ENCODE data around the gene GEMIN7. TPM values are rescaled to one million over a fixed set of nuclear protein-coding genes. Genes with fewer than 3 reads are reported as not detected.
"Not testable (repeated sequence)": the region's sequence is repeated elsewhere in the genome, so short reads cannot be mapped to it uniquely, and the experiment has no call there.

Gene GEMIN7
- total RNA-seq, 1 donor from 2014 or later: 10.7 TPM

DNA sequence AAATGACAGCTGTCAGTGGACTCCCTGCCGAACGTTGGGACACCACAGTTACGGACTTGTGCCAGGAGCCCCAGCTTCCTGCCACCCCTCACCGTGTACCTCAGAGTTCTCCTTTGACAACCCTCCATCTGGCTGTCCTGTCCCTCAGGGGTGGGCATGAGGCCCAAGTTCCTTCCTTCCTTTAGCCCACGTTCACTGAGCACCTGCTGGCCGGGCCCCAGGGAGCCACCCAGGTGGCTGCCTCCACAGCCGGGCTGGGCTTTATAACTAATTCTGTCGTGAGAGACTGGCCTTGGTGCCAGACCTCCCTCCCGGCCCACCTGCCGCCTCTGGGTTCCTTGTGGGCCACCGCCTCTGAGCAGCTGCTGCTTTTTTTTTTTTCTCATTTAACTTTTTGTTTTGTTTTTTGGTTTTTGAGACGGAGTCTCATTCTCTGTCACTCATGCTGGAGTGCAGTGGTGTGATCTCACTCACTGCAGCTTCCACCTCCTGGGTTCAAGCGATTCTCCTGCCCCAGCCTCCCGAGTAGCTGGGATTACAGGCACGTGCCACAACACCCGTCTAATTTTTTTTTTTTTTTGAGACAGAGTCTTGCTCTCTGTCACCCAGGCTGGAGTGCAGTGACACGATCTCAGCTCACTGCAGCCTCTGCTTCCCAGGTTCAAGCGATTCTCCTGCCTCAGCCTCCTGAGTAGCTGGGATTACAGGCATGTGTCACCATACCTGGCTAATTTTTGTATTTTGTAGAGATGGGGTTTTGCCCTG, 39.7 kb downstream of the GEMIN7 start:
- intact Hi-C loops (cut with DNase I); DNase-seq (ENCODE audit: low spot score): not testable (repeated sequence)

DNA sequence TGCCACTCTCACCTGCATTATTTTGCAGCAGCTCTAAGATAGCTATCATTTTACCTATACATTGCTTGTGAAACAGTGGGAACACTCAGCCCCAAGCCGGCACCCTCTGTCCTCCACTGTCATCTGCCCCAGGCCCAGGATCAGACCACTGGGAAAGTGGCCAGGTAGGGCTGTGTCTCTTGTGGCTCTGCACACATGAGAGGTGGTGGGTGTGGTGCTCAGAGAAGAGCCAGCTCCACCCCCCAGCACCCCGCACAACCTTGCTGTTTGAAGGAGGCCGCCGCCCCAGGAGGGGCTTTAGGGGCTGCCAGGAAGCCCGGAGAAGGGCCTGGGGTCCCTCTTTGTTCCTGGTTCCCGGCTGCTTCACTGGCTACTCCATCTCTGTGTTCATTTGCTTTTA, 40.5 kb downstream of the GEMIN7 start:
- intact Hi-C loops (cut with DNase I): no loop called here
- DNase-seq (ENCODE audit: low spot score): no peak

- intact Hi-C loops (cut with DNase I): no loop called here
- no peak for DNase-seq (ENCODE audit: low spot score)
Observed at GRCh38 chr19:45121827-45122345, 42.8 kb downstream of the GEMIN7 start.

DNA sequence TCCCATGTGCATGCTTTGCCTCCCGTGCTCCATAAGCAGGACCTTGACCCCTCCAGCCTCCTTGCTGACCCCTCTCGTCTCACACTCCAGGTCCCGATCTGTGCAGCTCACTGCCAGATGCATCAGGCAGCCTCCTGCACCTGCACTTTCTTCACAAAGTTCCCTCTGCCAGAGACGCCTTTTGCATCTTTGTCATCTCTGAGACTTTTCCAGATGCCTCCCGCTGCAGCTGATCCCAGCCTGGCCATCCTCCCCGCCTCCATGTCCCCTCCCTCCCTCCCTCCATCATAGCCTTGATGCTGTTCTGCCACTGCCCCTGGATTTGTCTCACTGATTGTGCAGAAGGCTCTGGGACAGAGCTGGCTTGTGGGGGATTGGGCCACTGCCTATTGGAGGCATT, 43.8 kb downstream of the GEMIN7 start:
- intact Hi-C loops (cut with DNase I): no loop called here
- no peak for DNase-seq (ENCODE audit: low spot score)

- DNase-seq (ENCODE audit: low spot score): no peak
- intact Hi-C loops (cut with DNase I): no loop called here
Observed at GRCh38 chr19:45123440-45123850, 44.4 kb downstream of the GEMIN7 start.

- intact Hi-C loops (cut with DNase I): no loop called here
- no peak for DNase-seq (ENCODE audit: low spot score)
Observed at GRCh38 chr19:45124021-45124420, 45.0 kb downstream of the GEMIN7 start.

DNA sequence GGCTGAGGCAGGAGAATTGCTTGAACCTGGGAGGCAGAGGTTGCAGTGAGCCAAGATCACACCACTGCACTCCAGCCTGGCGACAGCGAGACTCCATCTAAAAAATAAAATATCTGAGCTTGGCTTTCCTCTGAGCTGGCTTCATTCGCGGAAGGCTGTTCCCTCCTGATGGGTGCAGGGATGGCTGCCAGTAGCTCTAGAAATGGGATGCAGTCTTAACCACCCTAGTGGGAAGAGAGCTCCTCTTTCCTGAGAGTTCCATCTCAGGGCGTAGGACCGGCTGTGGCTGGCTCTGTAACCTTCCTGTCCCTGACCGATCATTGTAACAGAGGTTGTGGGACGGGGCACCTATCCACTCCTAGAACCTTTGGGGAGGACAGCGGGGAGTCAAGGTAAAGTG, 46.3 kb downstream of the GEMIN7 start:
- intact Hi-C loops (cut with DNase I): no loop called here
- DNase-seq (ENCODE audit: low spot score): no peak

- intact Hi-C loops (cut with DNase I): no loop called here
- DNase-seq (ENCODE audit: low spot score): no peak
Observed at GRCh38 chr19:45125975-45126493, 47.0 kb downstream of the GEMIN7 start.

GRCh38 chr19:45126654-45127053, 47.6 kb downstream of the GEMIN7 start:
- DNase-seq (ENCODE audit: low spot score): no peak
- intact Hi-C loops (cut with DNase I): no loop called here

GRCh38 chr19:45128146-45128545, 49.1 kb downstream of the GEMIN7 start:
- intact Hi-C loops (cut with DNase I): no loop called here
- DNase-seq (ENCODE audit: low spot score): no peak

DNA sequence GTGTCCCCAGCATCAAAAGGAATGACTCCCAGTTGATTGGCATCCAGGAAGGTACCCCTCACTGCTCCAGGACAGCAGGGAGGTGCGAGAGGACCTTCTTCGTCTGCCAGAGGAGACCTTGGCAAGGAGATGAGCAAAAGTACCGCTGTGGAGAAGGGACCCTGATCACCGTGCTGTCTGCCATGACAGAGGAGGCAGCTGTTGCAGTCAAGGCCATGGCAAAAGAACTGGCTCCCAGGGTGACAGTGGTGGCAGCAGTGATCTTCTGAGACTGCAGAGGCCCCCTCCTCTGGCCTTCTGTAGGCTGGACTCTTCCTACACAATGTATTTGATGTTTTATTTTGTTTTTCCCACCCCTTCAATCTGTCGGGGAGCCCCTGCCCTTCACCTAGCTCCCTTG, 49.7 kb downstream of the GEMIN7 start:
- intact Hi-C loops (cut with DNase I): no loop called here
- no peak for DNase-seq (ENCODE audit: low spot score)

- intact Hi-C loops (cut with DNase I): no loop called here
- DNase-seq (ENCODE audit: low spot score): no peak
Observed at GRCh38 chr19:45130236-45130635, 51.2 kb downstream of the GEMIN7 start.

GRCh38 chr19:45130888-45131615, 52.0 kb downstream of the GEMIN7 start:
- intact Hi-C loops (cut with DNase I): no loop called here
- DNase-seq (ENCODE audit: low spot score): no peak

DNA sequence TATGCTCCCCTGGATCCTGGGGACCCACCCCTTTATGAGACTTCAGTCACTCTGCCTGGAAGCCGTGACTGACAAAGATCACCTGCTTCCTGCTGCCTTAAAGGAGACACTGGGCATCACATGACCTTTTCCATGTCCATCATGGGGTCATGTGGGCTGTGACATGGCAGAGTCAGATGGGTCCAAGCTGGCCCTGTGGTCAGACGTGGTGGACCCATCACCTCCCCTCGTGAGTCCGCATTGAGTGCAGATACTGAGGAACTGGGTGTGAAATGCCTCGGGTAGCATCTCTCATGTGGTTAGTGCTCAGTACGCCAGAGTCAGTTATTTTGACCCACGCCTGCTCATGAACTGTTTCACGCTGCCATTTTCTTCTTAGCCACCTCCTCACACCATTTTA, 54.6 kb downstream of the GEMIN7 start:
- intact Hi-C loops (cut with DNase I): no loop called here
- DNase-seq (ENCODE audit: low spot score): no peak

- intact Hi-C loops (cut with DNase I): no loop called here
- DNase-seq (ENCODE audit: low spot score): no peak
Observed at GRCh38 chr19:45135176-45135885, 56.3 kb downstream of the GEMIN7 start.

DNA sequence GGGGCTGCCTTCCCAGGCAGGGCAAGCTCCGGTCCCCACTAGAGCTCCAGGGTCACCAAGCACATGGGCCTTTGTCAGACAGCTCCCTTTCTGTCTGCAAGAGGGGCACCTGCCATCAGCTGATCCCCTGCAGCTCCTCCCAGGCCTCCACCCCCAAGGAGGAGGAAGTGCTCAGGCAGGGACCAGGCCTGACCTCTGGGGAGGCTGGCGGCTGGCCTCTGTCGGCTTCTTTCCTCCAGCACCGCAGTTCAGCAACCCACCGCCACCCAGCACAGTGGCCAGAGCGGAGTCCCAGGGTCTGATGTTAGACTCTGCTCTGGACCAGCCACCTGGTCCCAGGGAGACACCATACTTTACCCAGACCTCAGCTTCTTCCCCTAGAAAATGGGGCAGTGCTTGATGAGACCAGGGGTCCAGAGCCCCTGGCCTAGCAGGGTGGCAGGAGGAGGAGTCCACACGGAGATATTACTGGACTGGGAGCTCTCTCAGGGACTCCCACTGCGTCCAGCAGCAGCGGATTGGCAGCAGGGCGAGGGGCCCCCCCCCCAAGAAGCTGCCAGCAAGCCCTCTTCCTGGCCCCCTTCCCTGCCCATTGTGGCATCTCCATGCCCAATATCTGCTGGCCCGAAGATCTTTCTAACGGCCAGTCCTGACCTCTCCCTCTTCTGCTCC, 57.6 kb downstream of the GEMIN7 start:
- intact Hi-C loops (cut with DNase I): no loop called here
- DNase-seq (ENCODE audit: low spot score): no peak

- intact Hi-C loops (cut with DNase I): no loop called here
- DNase-seq (ENCODE audit: low spot score): no peak
Observed at GRCh38 chr19:45137179-45137761, 58.2 kb downstream of the GEMIN7 start.

DNA sequence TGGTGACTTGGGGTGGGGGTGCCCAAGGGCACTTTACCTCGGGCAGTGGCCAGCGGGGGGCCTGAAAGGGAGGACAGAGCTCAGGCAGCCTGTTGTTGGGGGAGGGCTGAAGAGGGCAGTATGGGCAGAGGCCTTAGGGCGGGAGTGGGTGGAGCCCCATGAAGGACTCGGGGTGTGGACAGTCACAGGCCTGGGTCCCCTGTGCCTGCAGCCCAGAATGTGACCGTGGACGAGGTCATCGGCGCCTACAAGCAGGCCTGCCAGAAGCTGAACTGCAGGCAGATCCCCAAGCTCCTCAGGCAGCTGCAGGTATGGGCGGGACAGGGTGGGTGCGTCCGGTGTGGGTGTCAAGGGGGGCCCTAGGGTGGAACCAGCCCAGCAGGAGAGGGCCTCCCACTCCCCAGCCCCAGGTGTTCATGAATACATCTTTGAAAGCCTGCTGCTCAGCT, 59.3 kb downstream of the GEMIN7 start:
- no peak for DNase-seq (ENCODE audit: low spot score)
- intact Hi-C loops (cut with DNase I): no loop called here

Data from cardiac septum (tissue), 1 donor.